Caco-2 (cell line): ENCODE data around the gene FEV. TPM values are rescaled to one million over a fixed set of nuclear protein-coding genes. Genes with fewer than 3 reads are reported as not detected.

Source experiments
- BruUV-seq: library from RNA; stranded (reverse); fragments of 400-500 nt; replicated peaks from 2 replicates; lab custom pipeline; 2021; lab: Mats Ljungman, UMichigan
- CTCF ChIA-PET: fragments of 300-600 bp; sonication (Branson Sonifier 250); formaldehyde crosslinking; loops from one replicate; lab custom pipeline; 2022; ENCODE audit warnings: antibody characterized with exemption; lab: Charles Lee
- POLR2A ChIA-PET: fragments of 300-600 bp; sonication (Branson Sonifier 250); formaldehyde crosslinking; loops from one replicate; lab custom pipeline; 2022; ENCODE audit warnings: antibody characterized with exemption; lab: Charles Lee
- DNase-seq, 2 experiments: peaks; one replicate each; pipeline versions ENCODE4 v3.0.0 to v3.0.0-alpha.2; 2020 to 2022
- H3K27me3 ChIP-seq: replicated peaks from 2 replicates; pipeline ENCODE4 v1.6.0; 2011; ENCODE audit warnings: low read length; ENCODE audit not compliant: control insufficient read depth, insufficient read depth
- H3K36me3 ChIP-seq: 2 replicates; pipeline ENCODE4 v1.5.1; 2011; ENCODE audit warnings: low read length; ENCODE audit not compliant: control insufficient read depth, insufficient read depth
- H3K4me1 ChIP-seq: fragments of 250-450 bp; sonication (Bioruptor Pico); 2 replicates; pipeline ENCODE4 v1.5.1; 2020; ENCODE audit warnings: mild to moderate bottlenecking
- H3K4me3 ChIP-seq: 2 replicates; pipeline ENCODE4 v1.5.1; 2011; ENCODE audit warnings: low read depth, mild to moderate bottlenecking, control low read depth, low read length
- H3K9me3 ChIP-seq: fragments of 250-450 bp; sonication (Bioruptor Pico); 2 replicates; pipeline ENCODE4 v1.5.1; 2020; ENCODE audit warnings: mild to moderate bottlenecking, moderate library complexity
- H3K27ac Mint-ChIP-seq: one replicate; pipeline ENCODE4 v1.8.0; 2022; ENCODE audit warnings: mixed read lengths; ENCODE audit not compliant: unreplicated experiment
- H3K27me3 Mint-ChIP-seq: one replicate; pipeline ENCODE4 v1.8.0; 2022; ENCODE audit warnings: mixed read lengths; ENCODE audit not compliant: insufficient read depth, unreplicated experiment
- H3K36me3 Mint-ChIP-seq: one replicate; pipeline ENCODE4 v1.8.0; 2022; ENCODE audit warnings: mild to moderate bottlenecking, mixed read lengths; ENCODE audit not compliant: insufficient read depth, unreplicated experiment
- H3K4me1 Mint-ChIP-seq: one replicate; pipeline ENCODE4 v1.8.0; 2022; ENCODE audit warnings: low read depth, mixed read lengths; ENCODE audit not compliant: unreplicated experiment
- H3K4me3 Mint-ChIP-seq: one replicate; pipeline ENCODE4 v1.8.0; 2022; ENCODE audit warnings: mild to moderate bottlenecking, moderate library complexity, mixed read lengths; ENCODE audit not compliant: unreplicated experiment
- H3K9me3 Mint-ChIP-seq: one replicate; pipeline ENCODE4 v1.8.0; 2022; ENCODE audit warnings: mixed read lengths; ENCODE audit not compliant: unreplicated experiment
- intact Hi-C: fragments of 100-400 bp; cut with micrococcal nuclease; formaldehyde crosslinking; loops from one replicate; pipeline ENCODE4 v1.10.0; 2022; ENCODE audit not compliant: unreplicated experiment
- total RNA-seq: library from RNA; stranded (reverse); gene quantifications from 2 replicates; pipeline ENCODE4 v1.2.3, GENCODE V29; 2022
- TF ChIP-seq, protein P1 (sequence below), 2 experiments: fragments of 200-600 bp in 1 of 2; IDR thresholded peaks; 1 replicate in 1 of 2; 2 replicates in 1 of 2; pipeline versions ENCODE4 v1.5.1 to v1.8.0; 2011 to 2022; ENCODE audit warnings: antibody characterized with exemption in 1 of 2, control low read depth in 1 of 2, inconsistent platforms in 1 of 2, low read depth in 1 of 2, low read length in 1 of 2, mild to moderate bottlenecking in 1 of 2, moderate library complexity in 1 of 2; ENCODE audit not compliant: insufficient read depth in 1 of 2, severe bottlenecking in 1 of 2, unreplicated experiment in 1 of 2

FEV gene
- total RNA-seq, 1 experiment from 2014 or later = not detected

DNA sequence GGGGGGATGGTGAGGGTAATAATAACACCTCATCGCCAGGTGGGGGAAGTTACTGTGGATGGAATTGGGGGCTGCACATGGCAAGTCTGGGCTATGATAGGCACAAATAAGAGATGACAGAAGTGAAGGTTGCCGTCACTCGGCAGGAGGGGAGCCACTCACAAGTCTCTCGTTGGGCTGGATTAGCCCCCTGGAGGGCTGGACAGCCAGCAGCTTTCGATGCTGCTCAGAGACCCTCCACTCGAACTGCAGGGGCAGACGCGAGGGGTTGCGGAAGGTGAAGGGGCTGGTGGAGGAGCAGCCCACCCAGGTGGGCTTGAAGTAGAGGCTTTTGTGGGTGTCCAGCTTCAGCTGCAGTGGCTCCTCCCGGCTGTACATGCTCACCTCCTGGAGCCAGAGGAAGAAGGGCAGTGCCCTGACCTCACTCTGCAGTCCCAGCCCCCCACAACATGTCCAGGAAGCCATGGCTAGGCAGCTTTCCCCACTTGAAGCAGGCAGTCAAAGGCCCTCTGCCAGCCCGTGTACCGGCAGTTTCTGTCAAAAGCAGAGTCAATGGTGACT, 38.1 kb upstream of the FEV start:
- DNase-seq = peak in 1 of 2 experiments; percentile 11
- POLR2A ChIA-PET = no interaction called here
- TF ChIP-seq, protein P1, sequence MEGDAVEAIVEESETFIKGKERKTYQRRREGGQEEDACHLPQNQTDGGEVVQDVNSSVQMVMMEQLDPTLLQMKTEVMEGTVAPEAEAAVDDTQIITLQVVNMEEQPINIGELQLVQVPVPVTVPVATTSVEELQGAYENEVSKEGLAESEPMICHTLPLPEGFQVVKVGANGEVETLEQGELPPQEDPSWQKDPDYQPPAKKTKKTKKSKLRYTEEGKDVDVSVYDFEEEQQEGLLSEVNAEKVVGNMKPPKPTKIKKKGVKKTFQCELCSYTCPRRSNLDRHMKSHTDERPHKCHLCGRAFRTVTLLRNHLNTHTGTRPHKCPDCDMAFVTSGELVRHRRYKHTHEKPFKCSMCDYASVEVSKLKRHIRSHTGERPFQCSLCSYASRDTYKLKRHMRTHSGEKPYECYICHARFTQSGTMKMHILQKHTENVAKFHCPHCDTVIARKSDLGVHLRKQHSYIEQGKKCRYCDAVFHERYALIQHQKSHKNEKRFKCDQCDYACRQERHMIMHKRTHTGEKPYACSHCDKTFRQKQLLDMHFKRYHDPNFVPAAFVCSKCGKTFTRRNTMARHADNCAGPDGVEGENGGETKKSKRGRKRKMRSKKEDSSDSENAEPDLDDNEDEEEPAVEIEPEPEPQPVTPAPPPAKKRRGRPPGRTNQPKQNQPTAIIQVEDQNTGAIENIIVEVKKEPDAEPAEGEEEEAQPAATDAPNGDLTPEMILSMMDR (IDR thresholded peaks at IDR 0.05; ENCODE audit: insufficient read depth in 1 of 2, low read depth in 1 of 2, low read length in 1 of 2, severe bottlenecking in 1 of 2, unreplicated experiment in 1 of 2) = no peak
- H3K9me3 Mint-ChIP-seq = no peaks in the 10 kb centered on the region
- no peaks in the 10 kb centered on the region for H3K36me3 ChIP-seq
- no peak overlapping the region for H3K4me3 ChIP-seq
- CTCF ChIA-PET = no interaction called here
- intact Hi-C loops = no loop called here
- no peaks in the 10 kb centered on the region for H3K9me3 ChIP-seq
- BruUV-seq = no TSS peak
- H3K36me3 Mint-ChIP-seq = no peaks in the 10 kb centered on the region
- no peaks in the 10 kb centered on the region for H3K27me3 ChIP-seq
- no peaks in the 10 kb centered on the region for H3K27me3 Mint-ChIP-seq
- H3K4me1 Mint-ChIP-seq = peaks cover 6% of the 10 kb centered on the region
- H3K4me1 ChIP-seq = peaks cover 3% of the 10 kb centered on the region; the same call in 1 of the 2 replicates
- no peak overlapping the region for H3K27ac Mint-ChIP-seq
- H3K4me3 Mint-ChIP-seq = no peak overlapping the region

- peaks cover 3% of the 10 kb centered on the region; the same call in 1 of the 2 replicates for H3K4me1 ChIP-seq
- H3K27ac Mint-ChIP-seq = no peak overlapping the region
- no peak overlapping the region for H3K4me3 Mint-ChIP-seq
- H3K27me3 ChIP-seq = no peaks in the 10 kb centered on the region
- peaks cover 2% of the 10 kb centered on the region for H3K27me3 Mint-ChIP-seq
- TF ChIP-seq, protein P1 (IDR thresholded peaks at IDR 0.05; ENCODE audit: insufficient read depth in 1 of 2, low read depth in 1 of 2, low read length in 1 of 2, severe bottlenecking in 1 of 2, unreplicated experiment in 1 of 2) = no peak
- H3K4me3 ChIP-seq = no peak overlapping the region
- CTCF ChIA-PET = no interaction called here
- H3K9me3 ChIP-seq = no peaks in the 10 kb centered on the region
- no peaks in the 10 kb centered on the region for H3K36me3 ChIP-seq
- no peaks in the 10 kb centered on the region for H3K9me3 Mint-ChIP-seq
- intact Hi-C loops = no loop called here
- peaks cover 6% of the 10 kb centered on the region for H3K4me1 Mint-ChIP-seq
- POLR2A ChIA-PET = no interaction called here
- BruUV-seq = no TSS peak
- DNase-seq = no peak
- no peaks in the 10 kb centered on the region for H3K36me3 Mint-ChIP-seq
Observed at GRCh38 chr2:219022616-219023015, 37.6 kb upstream of the FEV start.

GRCh38 chr2:219022041-219022440, 37.1 kb upstream of the FEV start:
- TF ChIP-seq, protein P1 (IDR thresholded peaks at IDR 0.05; ENCODE audit: insufficient read depth in 1 of 2, low read depth in 1 of 2, low read length in 1 of 2, severe bottlenecking in 1 of 2, unreplicated experiment in 1 of 2) = no peak
- no peaks in the 10 kb centered on the region for H3K36me3 Mint-ChIP-seq
- ChIA-PET CTCF (interaction anchor here (0.6 to 1.0 kb wide), 2 partner anchors 12 to 86 kb away, joined by 3 read pairs; no protein-coding TSS in a partner anchor), POLR2A (interaction anchor here (1.3 kb wide), 1 partner anchor 20 kb away, joined by 3 read pairs; no protein-coding TSS in a partner anchor)
- no peaks in the 10 kb centered on the region for H3K9me3 Mint-ChIP-seq
- Histone ChIP-seq H3K4me3 (no peak overlapping the region), H3K9me3 (no peaks in the 10 kb centered on the region), H3K36me3 (no peaks in the 10 kb centered on the region), H3K27me3 (no peaks in the 10 kb centered on the region), H3K4me1 (peaks cover 3% of the 10 kb centered on the region; the same call in 1 of the 2 replicates)
- DNase-seq = no peak
- H3K4me1 Mint-ChIP-seq = peaks cover 6% of the 10 kb centered on the region
- H3K27me3 Mint-ChIP-seq = peaks cover 2% of the 10 kb centered on the region
- no peak overlapping the region for H3K27ac Mint-ChIP-seq
- H3K4me3 Mint-ChIP-seq = no peak overlapping the region
- no TSS peak for BruUV-seq
- intact Hi-C loops = no loop called here
